Breast epithelium (tissue), 4 donors: ENCODE results near the gene INSM2. TPM values are rescaled to one million over a fixed set of nuclear protein-coding genes. Genes with fewer than 3 reads are reported as not detected.

Source experiments
- DNase-seq, 2 donors: peaks; one replicate each; pipeline ENCODE4 v3.0.0-alpha.2; 2019; ENCODE audit warnings: low spot score in 2 of 2
- H3K27ac ChIP-seq, 2 donors: fragments of 200-600 bp; sonication (generic) in 1 of 2; one replicate each; pipeline ENCODE4 v1.5.1; 2016 to 2019; ENCODE audit warnings: mild to moderate bottlenecking in 1 of 2
- H3K27me3 ChIP-seq, 2 donors: fragments of 200-600 bp; sonication (generic) in 1 of 2; one replicate each; pipeline versions ENCODE4 v1.5.1 to v1.6.0; 2017 to 2019; ENCODE audit warnings: control low read depth in 1 of 2, mild to moderate bottlenecking in 1 of 2
- H3K36me3 ChIP-seq: fragments of 200-600 bp; one replicate; pipeline ENCODE4 v1.5.1; 2019
- H3K4me1 ChIP-seq, 2 donors: fragments of 200-600 bp; sonication (generic); one replicate each; pipeline ENCODE4 v1.5.1; 2016 to 2019; ENCODE audit warnings: control low read depth in 1 of 2
- H3K4me3 ChIP-seq, 3 donors: fragments of 200-600 bp; sonication (generic); 1 replicate in 2 of 3; 2 replicates in 1 of 3; pipeline ENCODE4 v1.5.1; 2016 to 2019; ENCODE audit warnings: mild to moderate bottlenecking in 3 of 3, moderate library complexity in 2 of 3
- H3K9me3 ChIP-seq, 2 donors: fragments of 200-600 bp; sonication (generic) in 1 of 2; one replicate each; pipeline ENCODE4 v1.5.1; 2016 to 2019; ENCODE audit warnings: control low read depth in 1 of 2
- CTCF ChIP-seq, 3 donors: fragments of 450-650 bp; IDR thresholded peaks; one replicate each; pipeline ENCODE4 v1.5.1; 2016 to 2017; ENCODE audit warnings: antibody characterized with exemption in 3 of 3, mild to moderate bottlenecking in 3 of 3, moderate library complexity in 3 of 3
- POLR2A ChIP-seq: fragments of 450-650 bp; IDR thresholded peaks from one replicate; pipeline ENCODE4 v1.6.1; 2016; ENCODE audit warnings: antibody characterized with exemption, mild to moderate bottlenecking, moderate library complexity
- POLR2AphosphoS5 ChIP-seq, 3 donors: sonication (generic); formaldehyde crosslinking; IDR thresholded peaks; one replicate each; pipeline ENCODE4 v1.6.1; 2017; ENCODE audit warnings: antibody characterized with exemption in 3 of 3
- intact Hi-C: fragments of 100-400 bp; cut with DNase I; formaldehyde crosslinking; loops from one replicate; pipeline ENCODE4 v1.15.1; 2023; ENCODE audit warnings: low total_unique reads
- total RNA-seq, 3 donors: library from RNA; depleted of rRNA; stranded (reverse); fragments of >200 nt; gene quantifications; one replicate each; pipeline ENCODE4 v1.1.0, GENCODE V29; 2016

Gene INSM2
- total RNA-seq, 3 donors from 2014 or later: not detected

GRCh38 chr14:35512765-35513164, 21.2 kb upstream of the INSM2 start:
- Histone ChIP-seq H3K27ac (no peak overlapping the region), H3K4me3 (no peak overlapping the region), H3K9me3 (no peaks in the 10 kb centered on the region), H3K27me3 (no peaks in the 10 kb centered on the region), H3K36me3 (no peaks in the 10 kb centered on the region), H3K4me1 (no peaks in the 10 kb centered on the region)
- TF ChIP-seq POLR2AphosphoS5 (IDR thresholded peaks at IDR 0.05): no peak
- TF ChIP-seq POLR2A: no peak
- TF ChIP-seq CTCF (IDR thresholded peaks at IDR 0.05): no peak
- intact Hi-C loops: no loop called here
- no peak for DNase-seq

DNA sequence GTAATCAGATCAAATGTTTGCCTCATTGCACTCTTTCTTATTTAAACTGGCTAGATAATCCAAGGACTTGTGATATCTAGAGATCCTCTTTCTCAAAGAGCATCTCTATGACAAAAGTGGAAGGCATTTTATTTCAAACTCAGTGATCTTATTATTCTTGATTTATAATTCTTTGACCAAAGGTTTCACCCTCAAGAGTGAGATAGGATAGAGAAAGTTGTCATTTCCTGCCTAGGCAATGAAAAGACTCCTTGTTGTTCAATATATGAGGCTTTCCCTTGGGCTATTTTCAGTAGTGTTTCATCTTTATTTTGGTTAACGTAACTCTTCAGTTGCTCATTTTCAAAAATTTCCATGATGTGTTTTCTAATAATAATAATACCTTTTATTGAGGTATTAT, 18.0 kb upstream of the INSM2 start:
- H3K4me1 ChIP-seq: no peaks in the 10 kb centered on the region
- no peaks in the 10 kb centered on the region for H3K9me3 ChIP-seq
- intact Hi-C loops: no loop called here
- H3K4me3 ChIP-seq: no peak overlapping the region
- H3K36me3 ChIP-seq: no peaks in the 10 kb centered on the region
- no peak for DNase-seq
- TF ChIP-seq CTCF (IDR thresholded peaks at IDR 0.05): no peak
- TF ChIP-seq POLR2AphosphoS5 (IDR thresholded peaks at IDR 0.05): no peak
- TF ChIP-seq POLR2A: no peak
- H3K27me3 ChIP-seq: no peaks in the 10 kb centered on the region
- no peak overlapping the region for H3K27ac ChIP-seq

- intact Hi-C loops: no loop called here
- H3K9me3 ChIP-seq: no peaks in the 10 kb centered on the region
- no peak overlapping the region for H3K4me3 ChIP-seq
- DNase-seq: no peak
- H3K27ac ChIP-seq: no peak overlapping the region
- TF ChIP-seq POLR2AphosphoS5 (IDR thresholded peaks at IDR 0.05) (no peak), POLR2A (no peak), CTCF (IDR thresholded peaks at IDR 0.05) (no peak)
- H3K27me3 ChIP-seq: no peaks in the 10 kb centered on the region
- H3K36me3 ChIP-seq: no peaks in the 10 kb centered on the region
- no peaks in the 10 kb centered on the region for H3K4me1 ChIP-seq
Observed at GRCh38 chr14:35519986-35520385, 14.0 kb upstream of the INSM2 start.

DNA sequence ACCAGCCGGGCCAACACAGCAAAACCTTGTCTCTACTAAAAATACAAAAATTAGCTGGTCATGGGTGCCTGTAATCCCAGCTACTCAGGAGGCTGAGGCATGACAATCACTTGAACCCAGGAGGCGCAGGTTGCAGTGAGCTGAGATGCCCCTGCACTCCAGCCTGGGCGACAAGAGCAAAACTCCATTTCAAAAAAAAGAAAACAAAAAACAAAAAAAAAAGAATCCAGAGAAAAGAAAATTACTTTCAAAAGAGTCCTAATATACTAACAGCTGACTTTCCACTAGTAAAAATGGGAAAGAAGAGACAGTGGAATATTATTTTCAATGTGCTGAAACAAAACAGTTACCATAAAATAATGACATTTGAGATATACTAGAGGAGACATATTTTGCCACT, 8.3 kb upstream of the INSM2 start:
- TF ChIP-seq POLR2A: no peak
- TF ChIP-seq CTCF (IDR thresholded peaks at IDR 0.05): no peak
- TF ChIP-seq POLR2AphosphoS5 (IDR thresholded peaks at IDR 0.05): no peak
- no peaks in the 10 kb centered on the region for H3K4me1 ChIP-seq
- no peaks in the 10 kb centered on the region for H3K36me3 ChIP-seq
- H3K27me3 ChIP-seq: peaks cover 0 to 7% of the 10 kb centered on the region in 2 donors
- H3K4me3 ChIP-seq: no peak overlapping the region
- H3K9me3 ChIP-seq: no peaks in the 10 kb centered on the region
- DNase-seq: no peak
- H3K27ac ChIP-seq: no peak overlapping the region
- intact Hi-C loops: no loop called here

- Histone ChIP-seq H3K36me3 (no peaks in the 10 kb centered on the region), H3K9me3 (no peaks in the 10 kb centered on the region), H3K27ac (no peak overlapping the region), H3K4me1 (no peaks in the 10 kb centered on the region), H3K4me3 (no peak overlapping the region), H3K27me3 (peaks cover 0 to 18% of the 10 kb centered on the region in 2 donors)
- TF ChIP-seq POLR2A (no peak), POLR2AphosphoS5 (IDR thresholded peaks at IDR 0.05) (no peak), CTCF (IDR thresholded peaks at IDR 0.05) (no peak)
- intact Hi-C loops: no loop called here
- DNase-seq: no peak
Observed at GRCh38 chr14:35526962-35527361, 7.0 kb upstream of the INSM2 start.
